ENCODE measurements around the gene ZNF219.
A peak's percentile ranks its signal among the peaks of the same experiment; 100 is the strongest.

Gene ZNF219

GRCh38 chr14:21098076-21098891, at the start of gene ZNF219:
Gene ZNF219 (minus strand): TSS chr14:21098655. CDS start chr14:21093591, 5,064 bp downstream.
- Histone ChIP-seq H3K4me3 (replicated peaks; ENCODE audit: low read depth, low read length) (peak within 1 kb of the TSS; percentile 62), H3K36me3 (ENCODE audit: control insufficient read depth, insufficient read depth, low read length) (no peaks in the 10 kb centered on the region), H3K27me3 (replicated peaks; ENCODE audit: control insufficient read depth, insufficient read depth, low read length) (no peaks in the 10 kb centered on the region)
- peak; percentile 8 for TF ChIP-seq CTCF (IDR thresholded peaks at IDR 0.05; ENCODE audit: insufficient read depth, low read length, poor library complexity, severe bottlenecking)
- no peak for DNase-seq (ENCODE audit: extremely low read depth, insufficient read length)

GRCh38 chr14:21145437-21145836, 47.0 kb upstream of the ZNF219 start:
- no peak for DNase-seq (ENCODE audit: extremely low read depth, insufficient read length)
- Histone ChIP-seq H3K36me3 (ENCODE audit: control insufficient read depth, insufficient read depth, low read length) (no peaks in the 10 kb centered on the region), H3K4me3 (replicated peaks; ENCODE audit: low read depth, low read length) (no peak overlapping the region), H3K27me3 (replicated peaks; ENCODE audit: control insufficient read depth, insufficient read depth, low read length) (no peaks in the 10 kb centered on the region)
- no peak for TF ChIP-seq CTCF (IDR thresholded peaks at IDR 0.05; ENCODE audit: insufficient read depth, low read length, poor library complexity, severe bottlenecking)

- TF ChIP-seq CTCF (IDR thresholded peaks at IDR 0.05; ENCODE audit: insufficient read depth, low read length, poor library complexity, severe bottlenecking) = no peak
- H3K27me3 ChIP-seq (replicated peaks; ENCODE audit: control insufficient read depth, insufficient read depth, low read length) = no peaks in the 10 kb centered on the region
- H3K36me3 ChIP-seq (ENCODE audit: control insufficient read depth, insufficient read depth, low read length) = no peaks in the 10 kb centered on the region
- no peak overlapping the region for H3K4me3 ChIP-seq (replicated peaks; ENCODE audit: low read depth, low read length)
- DNase-seq (ENCODE audit: extremely low read depth, insufficient read length) = no peak
These were observed 43.9 kb upstream of the ZNF219 start for GRCh38 chr14:21142357-21142756.

GRCh38 chr14:21136024-21136423, 37.6 kb upstream of the ZNF219 start:
- no peaks in the 10 kb centered on the region for H3K27me3 ChIP-seq (replicated peaks; ENCODE audit: control insufficient read depth, insufficient read depth, low read length)
- peak; percentile 55 for TF ChIP-seq CTCF (IDR thresholded peaks at IDR 0.05; ENCODE audit: insufficient read depth, low read length, poor library complexity, severe bottlenecking)
- no peak for DNase-seq (ENCODE audit: extremely low read depth, insufficient read length)
- H3K36me3 ChIP-seq (ENCODE audit: control insufficient read depth, insufficient read depth, low read length) = no peaks in the 10 kb centered on the region
- H3K4me3 ChIP-seq (replicated peaks; ENCODE audit: low read depth, low read length) = no peak overlapping the region

- no peak overlapping the region for H3K4me3 ChIP-seq (replicated peaks; ENCODE audit: low read depth, low read length)
- H3K27me3 ChIP-seq (replicated peaks; ENCODE audit: control insufficient read depth, insufficient read depth, low read length) = no peaks in the 10 kb centered on the region
- no peak for DNase-seq (ENCODE audit: extremely low read depth, insufficient read length)
- TF ChIP-seq CTCF (IDR thresholded peaks at IDR 0.05; ENCODE audit: insufficient read depth, low read length, poor library complexity, severe bottlenecking) = no peak
- no peaks in the 10 kb centered on the region for H3K36me3 ChIP-seq (ENCODE audit: control insufficient read depth, insufficient read depth, low read length)
These were observed 35.4 kb upstream of the ZNF219 start for GRCh38 chr14:21133901-21134300.

All from GM06990 (cell line).